PC-9 (cell line): ENCODE data around the gene HMG20A. TPM values are rescaled to one million over a fixed set of nuclear protein-coding genes. Genes with fewer than 3 reads are reported as not detected.
"Not testable (repeated sequence)": the region's sequence is repeated elsewhere in the genome, so short reads cannot be mapped to it uniquely, and the experiment has no call there.

Source experiments
- BruUV-seq: library from RNA; stranded (reverse); fragments of 400-500 nt; replicated peaks from 2 replicates; lab custom pipeline; 2021; lab: Mats Ljungman, UMichigan
- CTCF ChIA-PET: fragments of 300-600 bp; sonication (Branson Sonifier 250); formaldehyde crosslinking; loops from one replicate; lab custom pipeline; 2022; ENCODE audit warnings: antibody characterized with exemption; lab: Charles Lee
- POLR2A ChIA-PET: fragments of 300-600 bp; sonication (Branson Sonifier 250); formaldehyde crosslinking; loops from one replicate; lab custom pipeline; 2022; ENCODE audit warnings: antibody characterized with exemption; ENCODE audit not compliant: unreplicated experiment; lab: Charles Lee
- DNase-seq, 2 experiments: peaks; one replicate each; pipeline versions ENCODE4 v3.0.0 to v3.0.0-alpha.2; 2015 to 2022; ENCODE audit warnings: mixed read lengths in 1 of 2
- H2AFZ ChIP-seq: fragments of 200-600 bp; sonication (generic); 2 replicates; pipeline ENCODE4 v1.8.1; 2017; ENCODE audit warnings: antibody characterized with exemption
- H3F3A ChIP-seq: fragments of 200-600 bp; sonication (generic); 2 replicates; pipeline ENCODE4 v1.8.1; 2017; ENCODE audit warnings: antibody characterized with exemption, mild to moderate bottlenecking, low read depth; ENCODE audit not compliant: insufficient read depth
- H3K27ac ChIP-seq: fragments of 200-600 bp; sonication (generic); 2 replicates; pipeline ENCODE4 v1.6.1; 2016; ENCODE audit warnings: mixed run types
- H3K27me3 ChIP-seq: fragments of 200-600 bp; sonication (generic); 2 replicates; pipeline ENCODE4 v1.6.1; 2016; ENCODE audit warnings: low read depth, mixed run types; ENCODE audit not compliant: insufficient read depth
- H3K36me3 ChIP-seq: fragments of 200-600 bp; sonication (generic); 2 replicates; pipeline ENCODE4 v1.6.1; 2016; ENCODE audit warnings: low read depth, mixed run types
- H3K4me1 ChIP-seq: fragments of 200-600 bp; sonication (generic); replicated peaks from 2 replicates; pipeline ENCODE4 v1.6.1; 2016; ENCODE audit warnings: mixed run types; ENCODE audit not compliant: insufficient read depth
- H3K4me2 ChIP-seq: fragments of 200-600 bp; sonication (generic); 2 replicates; pipeline ENCODE4 v1.6.1; 2017; ENCODE audit warnings: mixed run types
- H3K4me3 ChIP-seq: fragments of 200-600 bp; sonication (generic); 2 replicates; pipeline ENCODE4 v1.6.1; 2016; ENCODE audit warnings: mixed run types
- H3K79me2 ChIP-seq: fragments of 200-600 bp; sonication (generic); 2 replicates; pipeline ENCODE4 v1.6.1; 2017; ENCODE audit warnings: low read depth, mixed run types
- H3K9me2 ChIP-seq: fragments of 200-600 bp; sonication (generic); 2 replicates; pipeline ENCODE4 v1.8.1; 2017; ENCODE audit warnings: mild to moderate bottlenecking; ENCODE audit not compliant: insufficient read depth
- H3K9me3 ChIP-seq: fragments of 200-600 bp; sonication (generic); 2 replicates; pipeline ENCODE4 v1.8.1; 2016; ENCODE audit warnings: low read depth; ENCODE audit not compliant: insufficient read depth
- H4K20me1 ChIP-seq: fragments of 200-600 bp; sonication (generic); 2 replicates; pipeline ENCODE4 v1.8.1; 2017; ENCODE audit not compliant: insufficient read depth
- CTCF ChIP-seq: fragments of 200-600 bp; sonication (generic); conservative IDR thresholded peaks from 2 replicates; pipeline ENCODE4 v1.6.1; 2017; ENCODE audit warnings: mixed run types, antibody characterized with exemption, mild to moderate bottlenecking, moderate library complexity
- EZH2 ChIP-seq: fragments of 200-600 bp; sonication (generic); IDR thresholded peaks from 2 replicates; pipeline ENCODE4 v1.8.0; 2017; ENCODE audit warnings: antibody characterized with exemption, low read depth
- intact Hi-C: fragments of 100-400 bp; cut with micrococcal nuclease; formaldehyde crosslinking; loops from one replicate; pipeline ENCODE4 v1.10.0; 2022; ENCODE audit not compliant: unreplicated experiment
- total RNA-seq: library from RNA; stranded (reverse); gene quantifications from 2 replicates; pipeline ENCODE4 v1.2.3, GENCODE V29; 2021

Gene HMG20A
- total RNA-seq, 1 experiment from 2014 or later, result 33.4 TPM

GRCh38 chr15:77406846-77407245, 13.8 kb upstream of the HMG20A start:
- intact Hi-C loops, result no loop called here
- Histone ChIP-seq H3F3A (no peaks in the 10 kb centered on the region), H3K4me1 (no peaks in the 10 kb centered on the region), H3K4me2 (no peak overlapping the region), H3K36me3 (no peaks in the 10 kb centered on the region), H3K79me2 (peaks cover 8% of the 10 kb centered on the region; the same call in 1 of the 2 replicates), H3K9me3 (no peaks in the 10 kb centered on the region; the same call in 1 of the 2 replicates), H3K27ac (no peak overlapping the region), H2AFZ (no peak overlapping the region), H3K4me3 (no peak overlapping the region), H3K27me3 (no peaks in the 10 kb centered on the region), H3K9me2 (no peaks in the 10 kb centered on the region), H4K20me1 (no peaks in the 10 kb centered on the region)
- BruUV-seq, result no TSS peak
- POLR2A ChIA-PET, result no interaction called here
- TF ChIP-seq CTCF, result no peak
- TF ChIP-seq EZH2, result no peak
- CTCF ChIA-PET, result no interaction called here
- DNase-seq, result no peak

- no peak overlapping the region for H3K4me2 ChIP-seq
- no peaks in the 10 kb centered on the region for H3K36me3 ChIP-seq
- H3K27me3 ChIP-seq, result no peaks in the 10 kb centered on the region
- H3K4me1 ChIP-seq, result no peaks in the 10 kb centered on the region
- POLR2A ChIA-PET, result no interaction called here
- TF ChIP-seq CTCF (no peak), EZH2 (no peak)
- no peak overlapping the region for H2AFZ ChIP-seq
- BruUV-seq, result no TSS peak
- no peaks in the 10 kb centered on the region for H4K20me1 ChIP-seq
- intact Hi-C loops, result no loop called here
- no peaks in the 10 kb centered on the region for H3K9me2 ChIP-seq
- no peak overlapping the region for H3K4me3 ChIP-seq
- DNase-seq, result no peak
- CTCF ChIA-PET, result no interaction called here
- no peaks in the 10 kb centered on the region for H3K9me3 ChIP-seq
- H3K79me2 ChIP-seq, result 0 out of 2 replicates have a peak, but pooled peaks cover 8% of the 10 kb centered on the region
- H3K27ac ChIP-seq, result no peak overlapping the region
- no peaks in the 10 kb centered on the region for H3F3A ChIP-seq
Measured at GRCh38 chr15:77409259-77410156, 11.2 kb upstream of the HMG20A start.

- intact Hi-C loops, H4K20me1 ChIP-seq, H3K4me2 ChIP-seq, DNase-seq, H3K4me1 ChIP-seq, H3K27ac ChIP-seq, CTCF ChIA-PET, BruUV-seq, H3K4me3 ChIP-seq, H3K9me3 ChIP-seq, POLR2A ChIA-PET, H3K36me3 ChIP-seq, H2AFZ ChIP-seq, H3K9me2 ChIP-seq, H3K27me3 ChIP-seq, H3F3A ChIP-seq, H3K79me2 ChIP-seq: not testable (repeated sequence)
Measured at GRCh38 chr15:77410157-77410500, 10.6 kb upstream of the HMG20A start.
